GM19099 (cell line): ENCODE measurements around the gene ABCG1.

Source experiments
- POLR2A ChIP-seq: IDR thresholded peaks from 3 replicates; pipeline ENCODE4 v1.6.1; 2011; ENCODE audit warnings: low read depth; ENCODE audit not compliant: insufficient read length; ENCODE audit errors: extremely low read depth

The ABCG1 gene

GRCh38 chr21:42189860-42190485, 29.0 kb upstream of the ABCG1 start:
- TF ChIP-seq POLR2A, result no peak

GRCh38 chr21:42190486-42190863, 28.5 kb upstream of the ABCG1 start:
- no peak for TF ChIP-seq POLR2A

DNA sequence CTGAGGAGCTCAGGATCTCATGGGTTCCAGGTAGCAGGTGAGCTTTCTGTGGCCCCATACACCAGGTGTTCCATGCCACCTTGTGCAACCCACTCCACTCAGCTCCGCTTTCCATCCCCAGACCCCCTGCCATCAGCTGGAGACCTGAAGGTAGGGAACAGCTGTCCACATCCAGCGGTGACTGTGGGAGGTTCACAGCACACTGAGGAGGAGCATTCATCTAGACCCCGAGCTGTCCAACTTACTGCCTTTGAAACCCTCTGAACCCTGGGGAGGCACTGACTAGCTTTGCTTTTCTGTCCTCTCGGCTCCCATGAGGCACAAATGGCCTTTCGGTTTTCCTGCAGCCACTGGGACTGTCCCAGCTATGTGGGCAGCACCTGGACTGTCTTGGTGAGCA, 27.9 kb upstream of the ABCG1 start:
- no peak for TF ChIP-seq POLR2A

DNA sequence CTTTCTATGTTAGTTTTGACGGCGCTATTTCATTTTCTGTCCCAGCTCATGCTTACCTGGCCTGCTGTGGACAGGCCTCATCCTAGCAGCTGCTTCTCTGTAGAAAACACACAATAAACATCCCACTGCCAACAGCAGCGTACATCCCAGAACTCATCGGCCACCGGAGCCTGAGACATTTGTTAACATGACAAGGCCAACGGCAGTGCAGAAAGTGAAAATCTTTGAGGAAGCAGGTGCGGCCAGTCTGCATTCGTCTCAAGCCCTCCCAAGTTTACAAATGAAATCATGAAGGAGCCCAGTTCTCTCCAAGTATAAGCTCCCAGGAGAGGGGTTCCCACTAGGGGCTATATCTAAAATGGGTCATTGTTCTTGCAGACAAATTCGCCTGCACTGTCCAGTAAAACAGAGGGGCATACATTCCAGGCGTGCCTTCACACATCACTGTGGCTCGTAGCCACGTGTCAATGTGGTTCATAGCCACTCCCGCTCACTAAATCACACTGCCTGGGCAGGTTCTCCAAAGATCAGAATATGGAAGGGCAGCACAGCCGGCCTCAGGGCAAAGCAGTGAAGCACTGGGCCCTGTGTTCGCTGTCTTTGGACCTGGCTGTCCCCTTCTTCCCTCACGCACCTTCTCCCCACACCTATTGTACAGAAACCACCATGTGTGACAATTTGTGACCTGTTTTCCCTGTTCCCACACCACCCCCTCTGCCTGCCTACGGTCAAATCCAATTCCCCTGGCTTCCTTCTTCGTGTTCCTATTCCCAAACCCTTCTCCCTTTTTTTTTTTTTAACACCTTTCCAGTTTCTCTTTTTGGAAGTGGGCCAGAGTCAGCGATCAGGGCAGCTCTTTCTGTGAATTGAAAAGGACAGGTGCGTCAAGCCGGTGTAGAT, 27.0 kb upstream of the ABCG1 start:
- no peak for TF ChIP-seq POLR2A

DNA sequence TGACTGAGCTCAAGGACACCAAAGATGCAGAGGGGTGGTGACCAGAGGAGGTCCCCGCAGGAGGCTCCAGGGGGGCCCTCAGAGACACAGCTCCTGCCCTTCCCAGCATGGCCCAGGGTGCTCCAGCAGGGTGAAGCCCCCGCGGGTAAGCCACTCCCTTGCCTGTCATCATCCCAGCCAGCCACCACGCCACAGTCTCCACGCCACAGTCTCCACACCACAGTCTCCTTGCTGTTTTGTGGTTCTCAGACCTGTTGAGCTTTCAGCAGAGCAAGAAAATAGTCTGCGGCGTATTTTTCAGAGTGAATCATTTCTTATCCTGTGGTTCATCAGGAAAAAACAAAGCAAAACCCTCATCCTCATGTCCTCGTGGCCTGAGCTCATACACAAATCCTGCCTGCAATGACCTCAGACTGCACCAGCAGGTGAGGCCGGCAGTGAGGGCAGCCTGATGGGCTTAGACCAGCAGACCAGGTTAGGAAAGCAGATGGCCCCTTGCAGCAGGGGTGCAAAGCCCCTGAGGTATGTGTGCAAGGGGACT, 25.7 kb upstream of the ABCG1 start:
- no peak for TF ChIP-seq POLR2A

DNA sequence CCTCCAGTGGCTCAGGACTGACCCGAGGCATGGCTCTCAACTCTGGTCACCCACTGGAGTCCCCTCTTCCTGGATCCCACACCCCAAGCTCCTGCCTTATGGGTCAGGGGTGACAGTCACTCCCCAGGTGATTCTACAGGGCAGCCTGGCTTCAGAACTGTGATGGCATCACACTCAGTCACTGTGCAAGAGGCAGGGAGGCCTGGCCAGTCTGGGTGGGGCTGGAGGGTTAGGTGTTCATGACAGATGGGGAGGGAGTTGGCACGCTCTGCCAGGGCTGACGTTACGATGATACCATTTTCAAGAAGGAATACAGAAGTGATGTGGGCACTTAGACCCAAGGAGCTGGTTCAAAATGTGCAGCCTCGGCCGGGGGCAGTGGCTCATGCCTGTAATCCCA, 25.2 kb upstream of the ABCG1 start:
- no peak for TF ChIP-seq POLR2A

GRCh38 chr21:42194863-42195262, 24.1 kb upstream of the ABCG1 start:
- TF ChIP-seq POLR2A, result no peak

- no peak for TF ChIP-seq POLR2A
Measured at GRCh38 chr21:42195378-42196031, 23.4 kb upstream of the ABCG1 start.

DNA sequence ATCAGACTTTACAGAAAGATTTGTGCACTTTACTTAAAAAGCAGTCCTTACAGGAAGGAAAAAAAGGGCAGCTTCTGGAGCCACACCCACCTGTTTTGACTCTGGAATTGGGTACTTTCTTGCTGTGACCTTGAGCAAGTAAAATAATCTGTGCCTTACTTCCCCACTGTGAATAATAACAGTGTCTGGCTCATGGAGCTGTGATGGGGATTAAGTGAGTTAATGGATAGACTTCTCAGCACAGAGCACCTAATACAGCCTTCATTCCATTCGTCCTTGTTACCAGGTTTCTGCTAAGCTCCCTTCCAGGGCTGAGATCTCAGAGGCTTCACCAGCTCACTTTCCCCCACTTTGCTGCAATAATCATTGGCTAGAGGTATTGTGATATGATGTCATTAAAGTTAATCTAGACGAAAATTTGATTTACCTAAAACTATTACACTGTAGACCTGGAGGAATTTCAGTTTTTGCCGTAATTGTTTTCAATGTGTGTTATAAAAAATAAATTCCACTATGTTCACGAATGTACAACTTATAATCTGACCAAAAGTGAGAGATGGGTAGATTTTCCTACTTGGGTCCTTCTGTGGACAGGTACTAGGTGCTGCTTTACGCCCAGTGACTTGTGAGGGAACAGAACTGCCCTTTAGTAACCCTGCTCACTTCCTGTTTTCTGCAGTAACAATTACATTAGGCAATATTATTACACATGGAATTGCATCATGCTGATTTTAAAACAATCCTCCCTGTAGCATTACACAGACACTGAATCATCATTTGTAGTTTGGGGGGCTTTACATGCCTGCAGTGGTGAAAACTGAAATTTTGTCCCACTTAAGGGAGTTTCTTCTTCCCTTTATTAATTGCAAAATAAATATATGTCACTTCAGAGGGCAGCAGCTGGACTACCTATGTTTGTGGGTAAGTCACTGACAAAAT, 19.7 kb upstream of the ABCG1 start:
- no peak for TF ChIP-seq POLR2A

DNA sequence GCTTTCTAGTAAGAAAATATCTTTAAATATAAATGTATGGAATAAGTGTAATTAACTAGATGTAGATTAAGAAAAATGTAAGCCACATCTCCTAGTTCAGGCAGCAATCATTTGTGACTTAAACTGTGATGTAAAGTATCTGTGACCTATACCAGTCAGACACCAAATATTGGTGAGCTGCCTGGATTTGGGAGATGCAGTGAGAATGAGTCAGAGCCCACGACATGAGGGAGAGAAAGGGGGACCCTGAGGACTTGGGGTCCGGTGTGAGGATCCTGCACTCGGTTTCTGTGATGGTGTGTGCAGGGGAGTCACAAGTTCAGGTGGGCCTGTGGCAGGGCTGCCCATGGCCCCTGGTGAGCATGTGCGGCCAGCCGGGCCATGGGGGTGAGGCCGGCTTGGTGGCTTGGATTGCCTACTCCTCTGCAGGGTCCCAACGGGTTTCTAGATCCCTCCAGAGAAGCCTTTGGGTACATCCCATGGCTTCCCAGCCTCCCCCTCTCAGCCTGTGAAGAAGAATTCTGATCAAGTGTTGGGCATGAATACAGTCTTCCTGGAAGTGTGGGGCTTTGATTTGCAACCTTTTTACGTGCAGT, 19.0 kb upstream of the ABCG1 start:
- TF ChIP-seq POLR2A, result no peak

DNA sequence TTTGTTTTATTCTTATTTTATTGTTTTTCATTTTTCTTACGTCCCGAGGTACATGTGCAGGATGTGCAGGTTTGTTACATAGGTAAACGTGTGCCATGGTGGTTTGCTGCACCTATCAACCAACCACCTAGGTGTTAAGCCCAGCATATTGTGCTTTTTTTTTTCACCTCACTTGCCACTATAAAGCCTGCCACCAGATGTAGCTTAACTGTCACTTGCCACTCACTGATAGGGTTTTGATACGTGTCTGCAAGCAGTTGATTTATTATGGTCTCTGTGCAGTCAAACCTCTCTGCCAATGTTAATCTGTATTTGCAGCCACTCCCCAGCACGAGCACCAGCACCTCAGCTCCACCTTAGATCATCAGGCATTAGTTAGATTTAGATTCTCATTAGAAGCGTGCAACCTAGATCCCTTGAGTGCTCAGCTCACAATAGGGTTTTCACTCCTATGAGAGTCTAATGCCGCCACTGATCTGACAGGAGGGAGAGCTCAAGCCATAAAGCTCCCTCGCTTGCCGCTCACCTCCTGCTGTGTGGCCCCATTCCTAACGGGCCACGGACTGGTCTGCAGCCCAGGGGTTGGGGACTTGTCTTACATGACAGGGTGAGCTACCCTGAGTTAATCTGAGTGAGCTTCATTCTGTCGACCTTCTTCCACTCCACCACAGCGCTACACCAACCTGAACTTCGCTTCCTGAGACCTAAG, 17.9 kb upstream of the ABCG1 start:
- TF ChIP-seq POLR2A, result no peak

DNA sequence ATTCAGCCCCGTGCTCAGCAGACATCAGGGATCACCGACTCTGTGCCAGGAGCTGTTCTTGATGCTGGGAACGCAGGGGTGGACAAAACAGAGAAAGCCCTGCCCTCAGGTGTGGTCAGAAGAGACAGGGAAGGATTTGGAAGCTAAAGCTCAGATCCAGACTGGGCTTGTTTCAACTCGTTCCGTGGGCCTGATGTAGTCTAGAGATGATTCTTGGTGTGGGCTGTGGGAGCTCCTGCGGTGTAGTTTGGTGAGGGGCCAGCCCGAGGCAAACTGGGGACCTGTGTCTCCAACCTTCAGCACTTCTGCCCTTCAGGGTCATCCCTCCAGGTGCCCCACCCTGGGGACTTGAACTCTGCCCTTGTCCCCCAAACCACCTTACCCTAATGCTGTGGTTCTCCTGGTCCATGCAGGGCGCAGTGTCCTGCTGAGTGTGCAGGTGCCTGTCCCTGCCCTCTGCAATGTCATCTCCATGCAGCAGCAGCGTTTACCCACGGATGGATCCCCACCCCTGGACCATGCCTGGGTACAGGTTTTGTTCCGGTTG, 17.3 kb upstream of the ABCG1 start:
- TF ChIP-seq POLR2A, result no peak

DNA sequence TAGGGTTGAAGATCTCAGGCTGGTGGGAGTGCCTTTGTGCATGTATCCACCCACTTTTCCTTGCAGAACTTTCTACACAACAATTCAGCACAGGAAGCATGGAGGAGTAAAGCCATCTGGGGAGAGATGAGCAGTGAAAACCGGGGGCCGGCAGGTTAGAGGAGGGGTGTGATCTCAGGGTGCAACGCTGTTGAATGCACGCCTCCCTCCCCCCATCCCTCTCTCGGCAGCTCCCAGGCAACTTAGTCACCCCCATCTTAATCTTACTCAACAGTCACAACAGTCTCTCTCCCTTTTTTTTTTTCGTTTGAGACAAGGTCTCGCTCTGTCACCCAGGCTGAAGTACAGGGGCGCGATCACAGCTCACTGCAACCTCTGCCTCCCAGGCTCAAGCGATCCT, 16.6 kb upstream of the ABCG1 start:
- no peak for TF ChIP-seq POLR2A

DNA sequence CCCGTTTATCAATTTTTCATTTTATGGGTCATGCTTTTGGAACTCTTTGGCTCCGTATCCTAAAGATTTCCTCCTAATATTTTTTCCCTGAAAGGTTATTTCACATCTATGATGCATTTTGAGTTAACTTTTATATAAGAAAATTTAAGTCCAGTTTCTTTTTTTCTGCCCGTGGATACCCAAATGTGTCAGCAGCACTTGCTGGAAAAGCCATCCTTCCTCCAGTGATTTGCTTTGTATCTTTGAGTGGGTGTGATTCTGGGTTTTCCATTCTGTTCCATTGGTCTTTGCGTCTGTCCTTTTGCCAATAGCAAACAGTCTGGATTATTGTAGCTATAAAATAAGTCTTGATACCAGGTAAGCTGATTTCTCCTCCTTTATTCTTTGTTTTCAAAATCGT, 15.6 kb upstream of the ABCG1 start:
- TF ChIP-seq POLR2A, result no peak

DNA sequence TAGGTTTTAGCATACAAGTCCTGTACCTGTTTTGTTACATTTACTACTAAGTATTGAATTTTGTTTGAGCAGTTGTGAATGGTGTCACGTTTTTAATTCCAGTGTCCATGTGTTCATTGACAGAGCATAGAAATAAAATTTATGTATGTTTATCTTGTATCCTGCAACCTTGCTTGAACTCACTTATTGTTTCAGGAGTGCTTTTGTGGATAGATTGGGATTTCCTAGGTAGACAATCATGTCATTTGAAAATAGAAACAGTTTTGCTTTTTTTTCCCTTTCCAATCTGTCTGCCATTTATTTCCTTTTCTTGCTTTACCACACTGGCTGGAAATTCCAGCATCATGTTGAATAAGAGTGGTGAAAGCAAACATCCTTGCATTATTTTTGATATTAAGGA, 15.0 kb upstream of the ABCG1 start:
- TF ChIP-seq POLR2A, result no peak
